Islet precursor cell (in vitro differentiated cells): Measurements from ENCODE around the gene CALR.

Experiments
- DNase-seq: peaks from one replicate; pipeline ENCODE4 v3.0.0-alpha.2; 2018

Gene CALR

GRCh38 chr19:12983542-12984142 lies 45.2 kb downstream of the CALR start:
- DNase-seq, result peak; percentile 85

GRCh38 chr19:12984143-12984627 lies 45.8 kb downstream of the CALR start:
- no peak for DNase-seq

- peak; percentile 42 for DNase-seq
Measured at GRCh38 chr19:12984683-12985048, 46.3 kb downstream of the CALR start.

- no peak for DNase-seq
Measured at GRCh38 chr19:12985049-12985776, 46.8 kb downstream of the CALR start.

- DNase-seq, result no peak
Measured at GRCh38 chr19:12986726-12987125, 48.3 kb downstream of the CALR start.

GRCh38 chr19:12987190-12987589 lies 48.8 kb downstream of the CALR start:
- no peak for DNase-seq

- no peak for DNase-seq
Measured at GRCh38 chr19:12987781-12988180, 49.4 kb downstream of the CALR start.

GRCh38 chr19:12990431-12990830 lies 52.0 kb downstream of the CALR start:
- no peak for DNase-seq

GRCh38 chr19:12990853-12991252 lies 52.4 kb downstream of the CALR start:
- DNase-seq, result no peak

- no peak for DNase-seq
Measured at GRCh38 chr19:12991296-12991695, 52.9 kb downstream of the CALR start.

- no peak for DNase-seq
Measured at GRCh38 chr19:12992729-12993128, 54.3 kb downstream of the CALR start.

GRCh38 chr19:12993562-12993961 lies 55.2 kb downstream of the CALR start:
- DNase-seq, result no peak
